GM23338 (cell line): ENCODE results near the gene EEF2K. TPM values are rescaled to one million over a fixed set of nuclear protein-coding genes. Genes with fewer than 3 reads are reported as not detected.

Experiments used
- ATAC-seq: fragments of 200-7000 bp; cut with Tn5 transposase; 3 replicates; pipeline ENCODE4 v1.9.1; 2020
- DNase-seq: peaks from one replicate; pipeline ENCODE4 v3.0.0-alpha.2; 2015; ENCODE audit warnings: low spot score
- H2AFZ ChIP-seq: fragments of 200-600 bp; sonication (generic); 2 replicates; pipeline ENCODE4 v1.8.0; 2016; ENCODE audit warnings: antibody characterized with exemption, mild to moderate bottlenecking, moderate library complexity
- H3F3A ChIP-seq: fragments of 200-600 bp; sonication (generic); replicated peaks from 2 replicates; pipeline ENCODE4 v1.8.0; 2017; ENCODE audit warnings: antibody characterized with exemption, mixed run types, low read depth
- H3K27ac ChIP-seq: fragments of 200-600 bp; sonication (generic); 2 replicates; pipeline ENCODE4 v1.6.1; 2016; ENCODE audit warnings: low read depth
- H3K27me3 ChIP-seq: fragments of 200-600 bp; sonication (generic); 2 replicates; pipeline ENCODE4 v1.8.0; 2016; ENCODE audit warnings: mild to moderate bottlenecking, mixed run types, moderate library complexity; ENCODE audit not compliant: insufficient read depth
- H3K36me3 ChIP-seq: fragments of 200-600 bp; sonication (generic); 2 replicates; pipeline ENCODE4 v1.8.0; 2016; ENCODE audit warnings: mild to moderate bottlenecking; ENCODE audit not compliant: insufficient read depth
- H3K4me1 ChIP-seq: fragments of 200-600 bp; sonication (generic); 2 replicates; pipeline ENCODE4 v1.8.0; 2016; ENCODE audit warnings: mild to moderate bottlenecking, moderate library complexity; ENCODE audit not compliant: insufficient read depth
- H3K4me2 ChIP-seq: fragments of 200-600 bp; sonication (generic); 2 replicates; pipeline ENCODE4 v1.7.1; 2017; ENCODE audit warnings: mixed run types
- H3K4me3 ChIP-seq: fragments of 200-600 bp; sonication (generic); 2 replicates; pipeline ENCODE4 v1.6.1; 2016; ENCODE audit warnings: mixed run types
- H3K79me2 ChIP-seq: fragments of 200-600 bp; sonication (generic); replicated peaks from 2 replicates; pipeline ENCODE4 v1.8.0; 2017; ENCODE audit warnings: mild to moderate bottlenecking; ENCODE audit not compliant: insufficient read depth
- H3K9me2 ChIP-seq: fragments of 200-600 bp; sonication (generic); 2 replicates; pipeline ENCODE4 v1.8.0; 2017; ENCODE audit not compliant: insufficient read depth
- H4K20me1 ChIP-seq: fragments of 200-600 bp; sonication (generic); replicated peaks from 2 replicates; pipeline ENCODE4 v1.8.0; 2017; ENCODE audit warnings: mild to moderate bottlenecking; ENCODE audit not compliant: insufficient read depth
- H3K27ac Mint-ChIP-seq: 2 replicates; pipeline ENCODE4 v1.8.0; 2020; ENCODE audit warnings: inconsistent platforms, mild to moderate bottlenecking, moderate library complexity, mixed read lengths
- H3K27me3 Mint-ChIP-seq: 3 replicates; pipeline ENCODE4 v1.8.0; 2022; ENCODE audit warnings: low read depth, mild to moderate bottlenecking, moderate library complexity, mixed read lengths, inconsistent platforms; ENCODE audit not compliant: insufficient read depth, poor library complexity
- H3K36me3 Mint-ChIP-seq: 3 replicates; pipeline ENCODE4 v1.8.0; 2021; ENCODE audit warnings: low read depth, mild to moderate bottlenecking, inconsistent platforms, moderate library complexity, mixed read lengths
- H3K4me1 Mint-ChIP-seq: 3 replicates; pipeline ENCODE4 v1.8.0; 2020; ENCODE audit warnings: mild to moderate bottlenecking, inconsistent platforms, mixed read lengths
- H3K4me3 Mint-ChIP-seq: 3 replicates; pipeline ENCODE4 v1.8.0; 2021; ENCODE audit warnings: moderate library complexity, mild to moderate bottlenecking, inconsistent platforms, mixed read lengths
- H3K9me3 Mint-ChIP-seq: 3 replicates; pipeline ENCODE4 v1.8.0; 2020; ENCODE audit warnings: moderate library complexity, mild to moderate bottlenecking, inconsistent platforms, mixed read lengths
- POLR2AphosphoS5 ChIP-seq: IDR thresholded peaks from 2 replicates; pipeline ENCODE4 v1.6.1; 2016; ENCODE audit warnings: antibody characterized with exemption, low read depth
- ZNF462 ChIP-seq: fragments of 250-450 bp; sonication (Bioruptor Pico); IDR thresholded peaks from 2 replicates; pipeline ENCODE4 v1.5.0; 2020; ENCODE audit warnings: mild to moderate bottlenecking, moderate library complexity
- polyA plus RNA-seq: library from polyadenylated mRNA; unstranded; fragments of >200 nt; fragmentation: Nextera tagmentation; extraction: Ambion mirVana; gene quantifications from 2 replicates; pipeline ENCODE4 v1.2.1, GENCODE V29; 2016
- total RNA-seq: library from RNA; depleted of rRNA; stranded (reverse); fragments of >200 nt; shearing (Covaris generic); gene quantifications from 2 replicates; pipeline ENCODE4 v1.2.3, GENCODE V29; 2014
- TF ChIP-seq, protein P1 (sequence below): IDR thresholded peaks from one replicate; pipeline ENCODE4 v1.6.1; 2018; ENCODE audit warnings: antibody characterized with exemption; ENCODE audit not compliant: unreplicated experiment

Gene EEF2K
- total and polyA plus RNA-seq, 2 experiments from 2014 or later, result 5.4 to 23.9 TPM

- DNase-seq, result no peak
- H3K27ac Mint-ChIP-seq, result no peak overlapping the region
- Histone ChIP-seq H3K79me2 (no peaks in the 10 kb centered on the region), H3K4me2 (peak overlapping the region; percentile 81; the same call in 1 of the 2 replicates), H3K27me3 (no peaks in the 10 kb centered on the region), H3K4me1 (peaks cover 26% of the 10 kb centered on the region), H4K20me1 (no peaks in the 10 kb centered on the region), H3K36me3 (no peaks in the 10 kb centered on the region), H3F3A (peaks cover 13% of the 10 kb centered on the region; the same call in 1 of the 2 replicates), H3K9me2 (0 out of 2 replicates have a peak, but pooled peaks cover 6% of the 10 kb centered on the region), H2AFZ (no peak overlapping the region), H3K4me3 (no peak overlapping the region), H3K27ac (no peak overlapping the region; the same call in 1 of the 2 replicates)
- TF ChIP-seq, protein P1, sequence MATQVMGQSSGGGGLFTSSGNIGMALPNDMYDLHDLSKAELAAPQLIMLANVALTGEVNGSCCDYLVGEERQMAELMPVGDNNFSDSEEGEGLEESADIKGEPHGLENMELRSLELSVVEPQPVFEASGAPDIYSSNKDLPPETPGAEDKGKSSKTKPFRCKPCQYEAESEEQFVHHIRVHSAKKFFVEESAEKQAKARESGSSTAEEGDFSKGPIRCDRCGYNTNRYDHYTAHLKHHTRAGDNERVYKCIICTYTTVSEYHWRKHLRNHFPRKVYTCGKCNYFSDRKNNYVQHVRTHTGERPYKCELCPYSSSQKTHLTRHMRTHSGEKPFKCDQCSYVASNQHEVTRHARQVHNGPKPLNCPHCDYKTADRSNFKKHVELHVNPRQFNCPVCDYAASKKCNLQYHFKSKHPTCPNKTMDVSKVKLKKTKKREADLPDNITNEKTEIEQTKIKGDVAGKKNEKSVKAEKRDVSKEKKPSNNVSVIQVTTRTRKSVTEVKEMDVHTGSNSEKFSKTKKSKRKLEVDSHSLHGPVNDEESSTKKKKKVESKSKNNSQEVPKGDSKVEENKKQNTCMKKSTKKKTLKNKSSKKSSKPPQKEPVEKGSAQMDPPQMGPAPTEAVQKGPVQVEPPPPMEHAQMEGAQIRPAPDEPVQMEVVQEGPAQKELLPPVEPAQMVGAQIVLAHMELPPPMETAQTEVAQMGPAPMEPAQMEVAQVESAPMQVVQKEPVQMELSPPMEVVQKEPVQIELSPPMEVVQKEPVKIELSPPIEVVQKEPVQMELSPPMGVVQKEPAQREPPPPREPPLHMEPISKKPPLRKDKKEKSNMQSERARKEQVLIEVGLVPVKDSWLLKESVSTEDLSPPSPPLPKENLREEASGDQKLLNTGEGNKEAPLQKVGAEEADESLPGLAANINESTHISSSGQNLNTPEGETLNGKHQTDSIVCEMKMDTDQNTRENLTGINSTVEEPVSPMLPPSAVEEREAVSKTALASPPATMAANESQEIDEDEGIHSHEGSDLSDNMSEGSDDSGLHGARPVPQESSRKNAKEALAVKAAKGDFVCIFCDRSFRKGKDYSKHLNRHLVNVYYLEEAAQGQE, result no peak
- TF ChIP-seq POLR2AphosphoS5, result no peak
- TF ChIP-seq ZNF462, result no peak
- H3K36me3 Mint-ChIP-seq, result peaks cover 3% of the 10 kb centered on the region; the same call in 2 of the 3 replicates
- peaks cover 5% of the 10 kb centered on the region for H3K9me3 Mint-ChIP-seq
- ATAC-seq, result no peak
- peaks cover 28% of the 10 kb centered on the region for H3K27me3 Mint-ChIP-seq
- no peak overlapping the region for H3K4me3 Mint-ChIP-seq
- peaks cover 32% of the 10 kb centered on the region for H3K4me1 Mint-ChIP-seq
Observed at GRCh38 chr16:22193063-22193411, 13.0 kb upstream of the EEF2K start.
